Activated CD4-positive, alpha-beta T cell treated with anti-CD3 and anti-CD28 coated beads for 36 hours (primary cell): Measurements from ENCODE around the gene RNU1-3. TPM values are rescaled to one million over a fixed set of nuclear protein-coding genes. Genes with fewer than 3 reads are reported as not detected.
"Not testable (repeated sequence)": the region's sequence is repeated elsewhere in the genome, so short reads cannot be mapped to it uniquely, and the experiment has no call there.

ENCODE experiments used
- ATAC-seq: fragments of 200-7000 bp; cut with Tn5 transposase; one replicate; pipeline ENCODE4 v1.10.0; 2021; ENCODE audit warnings: mild to moderate bottlenecking, moderate library complexity
- CTCF ChIA-PET: fragments of 350-600 bp; sonication (Branson Sonifier 250); formaldehyde crosslinking; loops from one replicate; lab custom pipeline; 2021; ENCODE audit warnings: antibody characterized with exemption; lab: Charles Lee
- POLR2A ChIA-PET: fragments of 350-600 bp; sonication (Branson Sonifier 250); formaldehyde crosslinking; loops from one replicate; lab custom pipeline; 2021; ENCODE audit warnings: antibody characterized with exemption, inconsistent platforms; lab: Charles Lee
- DNase-seq: peaks from one replicate; pipeline ENCODE4 v3.0.0-alpha.2; 2020
- H3K27ac Mint-ChIP-seq: one replicate; pipeline ENCODE4 v1.8.0; 2021; ENCODE audit warnings: mixed read lengths
- H3K27me3 Mint-ChIP-seq: one replicate; pipeline ENCODE4 v1.8.0; 2021; ENCODE audit warnings: mixed read lengths
- H3K36me3 Mint-ChIP-seq: one replicate; pipeline ENCODE4 v1.8.0; 2021; ENCODE audit warnings: low read depth, mixed read lengths
- H3K4me1 Mint-ChIP-seq: one replicate; pipeline ENCODE4 v1.8.0; 2021; ENCODE audit warnings: mixed read lengths
- H3K4me3 Mint-ChIP-seq: one replicate; pipeline ENCODE4 v1.8.0; 2021; ENCODE audit warnings: mild to moderate bottlenecking, moderate library complexity, mixed read lengths
- H3K9me3 Mint-ChIP-seq: one replicate; pipeline ENCODE4 v1.8.0; 2021; ENCODE audit warnings: low read depth, mixed read lengths
- intact Hi-C, 2 experiments: fragments of 100-400 bp; cut with DNase I in 1 of 2; cut with micrococcal nuclease in 1 of 2; formaldehyde crosslinking; loops; one replicate each; pipeline versions ENCODE4 v1.14.2 to v1.15.1; 2022 to 2024; cut with DNase I, micrococcal nuclease
- total RNA-seq, 2 experiments: library from RNA; stranded (reverse); gene quantifications; one replicate each; pipeline ENCODE4 v1.2.3, GENCODE V29; 2021

RNU1-3 gene
- total RNA-seq, result 1,000 to 10,000 TPM; 1,573 to 2,291 TPM

DNA sequence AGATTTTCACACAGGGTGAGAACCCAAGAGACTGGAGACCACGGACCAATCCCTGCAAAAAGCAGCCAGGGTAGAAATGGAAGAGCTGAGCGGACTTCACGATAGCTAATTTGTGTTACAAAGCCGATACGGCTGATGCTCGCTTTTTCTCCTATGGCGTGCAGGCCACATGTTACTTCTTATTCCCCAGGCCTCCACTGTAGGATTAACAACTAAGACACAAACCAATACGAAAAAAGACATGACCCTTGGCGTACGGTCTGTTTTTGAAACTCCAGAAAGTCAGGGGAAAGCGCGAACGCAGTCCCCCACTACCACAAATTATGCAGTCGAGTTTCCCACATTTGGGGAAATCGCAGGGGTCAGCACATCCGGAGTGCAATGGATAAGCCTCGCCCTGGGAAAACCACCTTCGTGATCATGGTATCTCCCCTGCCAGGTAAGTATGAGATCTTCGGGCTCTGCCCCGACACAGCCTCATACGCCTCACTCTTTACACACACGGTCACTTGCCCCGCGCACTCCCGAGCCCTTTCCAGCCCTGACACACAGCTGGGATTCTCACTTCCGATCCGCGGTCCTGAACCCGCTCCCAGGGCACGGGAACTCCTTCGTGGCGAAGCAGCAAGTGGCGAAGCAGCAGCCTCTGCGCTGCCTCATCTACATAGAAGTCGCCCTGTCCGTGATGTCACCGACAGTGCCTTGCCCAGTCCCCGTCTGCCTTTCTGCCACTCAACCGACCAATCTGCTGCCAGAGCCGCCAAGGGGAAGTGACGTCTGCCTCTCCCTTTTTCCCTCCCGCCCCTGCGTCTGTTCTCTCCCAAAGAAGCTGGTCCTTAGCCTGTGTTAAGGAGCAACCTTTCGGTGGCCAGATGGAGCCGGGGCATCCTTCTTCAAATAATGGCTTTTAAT is at the start of gene RNU1-3:
Gene RNU1-3, minus strand, starts transcription at position 447 of the 912 bp plus-strand sequence.
- H3K27me3 Mint-ChIP-seq, H3K9me3 Mint-ChIP-seq, POLR2A ChIA-PET, H3K4me3 Mint-ChIP-seq, H3K36me3 Mint-ChIP-seq, CTCF ChIA-PET, H3K27ac Mint-ChIP-seq, DNase-seq, intact Hi-C loops, H3K4me1 Mint-ChIP-seq: not testable (repeated sequence)
- peak; percentile 100 for ATAC-seq

DNA sequence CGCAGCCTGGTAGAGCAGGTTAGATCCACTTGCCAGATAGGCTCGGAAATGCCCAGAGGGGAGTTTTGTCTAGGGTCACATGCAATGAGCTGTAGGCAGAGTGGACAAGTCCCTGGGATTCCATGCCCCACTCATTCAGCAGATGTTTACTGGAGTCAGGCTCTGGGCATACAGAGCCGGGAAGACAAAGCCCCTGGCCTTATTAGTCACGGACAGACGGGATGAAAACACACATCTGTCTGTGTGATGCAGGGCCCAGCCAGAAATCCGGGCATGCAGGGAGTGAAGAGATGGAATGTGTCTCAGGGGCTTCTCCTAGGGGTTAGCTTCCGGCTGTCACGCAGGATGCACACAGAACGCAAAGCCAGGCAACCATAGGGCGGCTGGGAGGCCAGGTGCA is 46.7 kb upstream of the RNU1-3 start:
- H3K27ac Mint-ChIP-seq, POLR2A ChIA-PET, H3K36me3 Mint-ChIP-seq, H3K4me3 Mint-ChIP-seq, H3K27me3 Mint-ChIP-seq, ATAC-seq, H3K4me1 Mint-ChIP-seq, H3K9me3 Mint-ChIP-seq: not testable (repeated sequence)
- CTCF ChIA-PET, result interaction anchor here (0.8 to 1.0 kb wide), 2 partner anchors 9 to 174 kb away, joined by 3 to 4 read pairs; no protein-coding TSS in a partner anchor
- peak; percentile 3 for DNase-seq
- intact Hi-C loops, result loop anchor here in 1 of 2 experiments (10.0 kb wide), 1 partner anchor 79 kb away; no protein-coding TSS in a partner anchor

DNA sequence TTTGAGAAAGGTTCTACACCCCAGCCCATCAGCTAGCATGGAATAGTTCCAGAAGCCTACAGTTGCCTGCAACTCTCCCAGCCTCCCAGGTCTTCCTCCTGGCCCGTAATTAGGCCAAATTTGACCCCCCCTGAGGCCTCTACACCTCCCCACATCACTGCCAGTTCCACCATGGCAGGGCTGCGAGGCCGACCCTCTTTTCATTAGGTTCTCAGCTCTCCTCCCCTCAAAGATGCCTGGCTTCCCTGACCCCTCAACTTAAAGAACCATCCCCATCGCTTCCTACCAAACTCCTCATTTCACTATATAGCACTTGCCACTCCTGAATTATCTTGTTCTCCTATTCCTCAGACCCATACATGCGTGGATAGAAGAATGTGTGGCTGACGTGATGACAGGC is 46.2 kb upstream of the RNU1-3 start:
- CTCF ChIA-PET, result interaction anchor here (1.0 kb wide), 1 partner anchor 9 kb away, joined by 4 read pairs; no protein-coding TSS in a partner anchor
- H3K36me3 Mint-ChIP-seq, ATAC-seq, DNase-seq, H3K9me3 Mint-ChIP-seq, H3K27me3 Mint-ChIP-seq, H3K4me1 Mint-ChIP-seq, POLR2A ChIA-PET, H3K27ac Mint-ChIP-seq, H3K4me3 Mint-ChIP-seq: not testable (repeated sequence)
- intact Hi-C loops, result loop anchor here in 1 of 2 experiments (10.0 kb wide), 1 partner anchor 78 kb away; no protein-coding TSS in a partner anchor

DNA sequence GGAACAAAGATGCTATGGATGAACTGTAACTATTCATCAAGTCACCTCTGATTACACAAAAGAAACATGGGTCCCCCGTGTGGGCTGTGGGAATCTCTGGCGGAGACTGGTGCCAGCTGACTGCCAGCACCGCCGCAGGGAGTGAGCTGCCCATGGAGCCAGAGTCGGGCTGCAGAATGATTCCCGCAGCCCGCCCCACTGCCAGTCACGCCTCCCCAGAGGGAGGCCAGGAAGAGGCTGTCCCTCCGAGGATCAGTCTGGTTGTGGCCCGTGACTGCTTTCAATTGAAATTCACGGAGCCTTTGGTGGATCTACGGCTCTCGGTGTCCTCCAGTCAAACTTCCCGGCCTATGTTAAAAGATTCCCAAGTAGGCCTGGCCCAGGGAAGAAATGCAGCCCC is 45.8 kb upstream of the RNU1-3 start:
- H3K4me3 Mint-ChIP-seq, ATAC-seq, H3K36me3 Mint-ChIP-seq, H3K27ac Mint-ChIP-seq, H3K9me3 Mint-ChIP-seq, H3K4me1 Mint-ChIP-seq, CTCF ChIA-PET, POLR2A ChIA-PET, H3K27me3 Mint-ChIP-seq: not testable (repeated sequence)
- peak; percentile 3 for DNase-seq
- intact Hi-C loops, result loop anchor here in 1 of 2 experiments (10.0 kb wide), 1 partner anchor 78 kb away; no protein-coding TSS in a partner anchor

DNA sequence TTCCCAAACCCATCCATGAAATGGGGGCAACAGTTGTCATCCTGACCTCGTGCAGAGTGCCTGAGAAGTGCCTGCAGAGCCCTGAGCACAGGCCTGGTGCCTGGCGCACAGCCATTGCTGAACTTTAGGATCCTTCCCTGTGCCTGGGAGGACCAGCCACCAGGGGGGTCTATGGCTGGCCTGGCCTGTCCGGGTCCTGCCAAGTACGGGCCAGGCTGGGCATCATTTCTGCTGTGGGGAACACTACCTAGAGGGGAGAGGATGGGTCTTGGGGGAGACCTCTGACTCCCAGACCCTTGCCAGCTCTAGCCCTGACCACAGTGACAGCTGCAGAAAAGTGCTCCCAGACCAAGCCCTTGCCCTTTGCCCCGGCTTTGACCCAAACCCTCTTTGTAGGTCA is 45.4 kb upstream of the RNU1-3 start:
- H3K4me3 Mint-ChIP-seq, H3K4me1 Mint-ChIP-seq, H3K36me3 Mint-ChIP-seq, H3K9me3 Mint-ChIP-seq, H3K27ac Mint-ChIP-seq, ATAC-seq, H3K27me3 Mint-ChIP-seq, CTCF ChIA-PET: not testable (repeated sequence)
- intact Hi-C loops, result loop anchor here in 1 of 2 experiments (10.0 kb wide), 1 partner anchor 77 kb away; no protein-coding TSS in a partner anchor
- DNase-seq, result peak; percentile 4
- POLR2A ChIA-PET, result interaction anchor here (0.6 kb wide), 1 partner anchor 23 kb away, joined by 3 read pairs; no protein-coding TSS in a partner anchor

DNA sequence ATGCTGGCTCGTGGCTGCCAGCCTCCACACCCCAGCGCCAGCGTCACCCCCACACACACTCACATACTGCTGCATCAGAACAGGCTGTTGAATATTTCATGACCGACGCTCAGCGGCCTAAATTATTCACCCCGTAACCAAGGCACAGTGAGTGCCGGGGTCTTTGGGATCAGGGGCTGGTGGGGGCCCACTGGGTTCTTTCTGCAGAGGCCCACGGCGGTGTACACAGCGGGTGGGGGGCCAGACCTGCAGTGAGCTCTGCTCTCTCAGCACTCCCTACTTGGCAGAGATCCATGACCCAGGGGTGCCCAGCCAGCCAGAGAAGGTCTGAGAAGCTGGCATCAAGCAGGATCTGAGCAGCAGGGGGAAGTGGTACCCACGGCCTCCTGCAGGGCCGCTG is 43.9 kb upstream of the RNU1-3 start:
- H3K9me3 Mint-ChIP-seq, H3K27me3 Mint-ChIP-seq, H3K27ac Mint-ChIP-seq: not testable (repeated sequence)

DNA sequence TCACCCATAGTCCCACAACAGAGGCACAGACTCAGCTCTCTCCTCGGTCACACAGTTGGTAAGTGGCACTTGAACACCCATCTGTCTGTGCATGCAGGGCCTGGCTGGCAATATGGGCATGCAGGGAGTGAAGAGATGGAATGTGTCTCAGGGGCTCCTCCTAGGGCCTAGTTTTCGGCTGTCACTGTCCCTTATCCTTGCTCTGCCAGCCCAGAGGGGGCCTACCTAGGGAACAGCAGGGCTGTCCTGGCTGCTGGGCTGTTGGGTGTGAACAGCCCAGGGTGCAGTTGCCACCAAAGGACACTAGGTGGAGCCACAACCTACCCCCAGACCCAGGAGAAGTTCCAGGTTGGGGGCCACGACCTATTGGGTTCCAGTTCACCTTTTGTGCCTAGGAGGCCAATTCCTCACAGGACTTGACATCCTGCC is 42.9 kb upstream of the RNU1-3 start:
- POLR2A ChIA-PET, result interaction anchor here (0.6 to 1.9 kb wide), 3 partner anchors 8 to 305 kb away, joined by 3 to 5 read pairs (median 4); no protein-coding TSS in a partner anchor
- H3K9me3 Mint-ChIP-seq, H3K27ac Mint-ChIP-seq, H3K36me3 Mint-ChIP-seq, H3K27me3 Mint-ChIP-seq, H3K4me1 Mint-ChIP-seq, H3K4me3 Mint-ChIP-seq: not testable (repeated sequence)
- DNase-seq (peak; percentile 78), ATAC-seq (peak; percentile 89)
- CTCF ChIA-PET, result interaction anchor here (0.7 to 3.9 kb wide), 19 partner anchors 9 to 336 kb away, joined by 3 to 23 read pairs (median 4); partner anchors contain the start of genes CROCC and NBPF1
- intact Hi-C loops, result loop anchor here (10.0 kb wide), 1 partner anchor 75 kb away; no protein-coding TSS in a partner anchor

More for the DNA sequence above, 43.9 kb upstream of the RNU1-3 start:
- intact Hi-C loops, result loop anchor here in 1 of 2 experiments (10.0 kb wide), 1 partner anchor 76 kb away; no protein-coding TSS in a partner anchor
- POLR2A ChIA-PET, H3K4me3 Mint-ChIP-seq, ATAC-seq, H3K36me3 Mint-ChIP-seq, H3K4me1 Mint-ChIP-seq: not testable (repeated sequence)
- CTCF ChIA-PET, result interaction anchor here (0.6 to 3.9 kb wide), 5 partner anchors 8 to 194 kb away, joined by 3 to 23 read pairs (median 3); partner anchors contain the start of gene NBPF1
- DNase-seq, result peak; percentile 7

DNA sequence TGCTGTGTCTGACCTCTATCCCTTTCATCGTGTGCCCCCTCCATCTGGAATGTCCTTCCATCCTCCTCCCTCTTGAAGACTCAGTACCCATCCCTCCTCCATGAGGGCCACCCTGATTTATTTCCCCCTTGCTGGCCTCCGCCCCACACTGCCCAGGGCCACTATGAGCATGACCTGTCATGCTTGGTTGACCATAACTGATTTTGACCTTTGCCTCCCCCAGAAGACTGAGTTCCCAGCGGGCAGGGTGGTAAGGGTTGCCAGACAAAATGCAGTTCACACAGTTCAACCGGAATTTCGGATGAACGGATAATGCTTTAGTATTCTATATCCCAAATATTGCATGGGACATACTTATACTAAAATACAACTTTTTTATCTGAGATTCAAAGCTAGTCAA is 42.0 kb upstream of the RNU1-3 start:
- POLR2A ChIA-PET, result interaction anchor here (1.9 kb wide), 1 partner anchor 197 kb away, joined by 5 read pairs; no protein-coding TSS in a partner anchor
- intact Hi-C loops, result loop anchor here in 1 of 2 experiments (10.0 kb wide), 1 partner anchor 74 kb away; no protein-coding TSS in a partner anchor

DNA sequence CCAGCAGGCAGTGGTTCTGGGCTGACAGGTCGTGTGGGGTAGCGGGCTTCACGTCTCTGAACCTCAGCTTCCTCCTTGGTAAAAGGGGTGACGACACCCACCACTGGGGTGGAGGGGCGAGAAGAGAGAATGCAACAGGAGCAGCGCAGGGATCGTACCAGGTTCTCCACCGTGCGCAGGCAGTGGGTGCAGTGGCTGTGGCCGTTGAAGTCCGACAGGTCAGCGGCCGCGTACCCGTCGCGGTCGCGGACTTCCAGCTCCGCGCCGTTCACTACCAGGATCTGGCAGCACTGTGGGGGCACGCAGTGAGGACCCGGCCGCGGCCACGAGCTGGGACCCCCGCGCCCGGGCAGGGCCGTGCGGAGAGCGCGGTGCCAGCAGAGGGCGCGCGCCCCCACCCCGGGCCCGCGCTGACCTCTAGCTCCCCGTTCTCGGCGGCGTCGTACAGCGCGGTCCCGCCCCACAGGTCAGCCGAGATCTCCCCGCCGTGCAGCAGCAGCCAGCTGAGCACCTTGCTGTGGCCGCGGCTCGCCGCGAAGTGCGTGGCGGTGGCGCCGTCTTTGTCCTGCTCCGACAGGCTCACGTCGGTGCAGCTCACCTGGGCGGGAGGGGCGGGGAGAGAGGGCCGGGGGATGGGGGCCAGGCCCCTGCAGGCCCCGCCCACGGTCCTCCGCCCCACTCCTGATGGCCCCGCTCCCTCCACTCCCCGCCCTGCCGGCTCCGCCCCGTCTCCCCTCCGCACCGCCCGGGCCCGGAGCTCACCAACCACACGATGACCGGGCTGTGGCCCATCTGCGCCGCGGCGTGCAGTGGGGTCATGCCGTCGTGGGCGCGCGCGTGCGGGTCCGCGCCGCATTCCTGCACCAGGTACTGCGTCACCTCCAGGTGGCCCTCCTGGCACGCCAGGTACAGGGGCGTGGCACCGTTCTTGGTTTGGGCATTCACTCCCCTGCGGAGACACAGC is 40.7 kb upstream of the RNU1-3 start:
- not testable (repeated sequence) for H3K27ac Mint-ChIP-seq, H3K4me3 Mint-ChIP-seq, H3K27me3 Mint-ChIP-seq, H3K4me1 Mint-ChIP-seq, H3K36me3 Mint-ChIP-seq, H3K9me3 Mint-ChIP-seq
- ATAC-seq, result peak; percentile 37
- POLR2A ChIA-PET, result interaction anchor here (0.5 to 1.9 kb wide), 4 partner anchors 22 to 293 kb away, joined by 3 to 5 read pairs (median 4); no protein-coding TSS in a partner anchor
- DNase-seq, result peak; percentile 10
- CTCF ChIA-PET, result interaction anchor here (0.8 to 3.9 kb wide), 11 partner anchors 7 to 97 kb away, joined by 3 to 23 read pairs (median 4); no protein-coding TSS in a partner anchor
- intact Hi-C loops, result loop anchor here in 1 of 2 experiments (10.0 kb wide), 1 partner anchor 73 kb away; no protein-coding TSS in a partner anchor

More for the DNA sequence above, 42.0 kb upstream of the RNU1-3 start:
- H3K27me3 Mint-ChIP-seq, ATAC-seq, H3K4me1 Mint-ChIP-seq, H3K27ac Mint-ChIP-seq, H3K9me3 Mint-ChIP-seq, H3K36me3 Mint-ChIP-seq, H3K4me3 Mint-ChIP-seq, DNase-seq: not testable (repeated sequence)
- CTCF ChIA-PET, result interaction anchor here (0.7 to 3.9 kb wide), 20 partner anchors 9 to 337 kb away, joined by 3 to 23 read pairs (median 4); partner anchors contain the start of genes CROCC and NBPF1

DNA sequence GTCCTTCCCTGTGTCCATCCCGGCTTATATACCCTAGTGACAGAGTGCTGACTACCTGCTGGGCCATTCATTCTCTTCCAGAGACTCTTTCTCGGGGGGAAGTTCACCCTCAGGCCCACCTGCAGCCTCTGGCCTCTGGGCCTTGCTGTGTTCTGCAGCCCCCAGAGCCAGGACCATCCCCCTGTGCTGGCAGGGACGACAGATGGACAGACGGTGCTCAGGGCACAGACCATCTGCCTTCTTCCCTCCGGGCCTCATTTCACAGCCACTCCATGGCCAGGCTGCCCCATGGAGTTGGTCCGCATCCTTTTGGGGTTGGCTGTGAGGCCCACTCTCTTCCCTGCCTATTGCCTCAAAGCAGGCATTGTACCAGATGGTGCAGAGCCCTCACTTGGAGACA is 39.6 kb upstream of the RNU1-3 start:
- H3K36me3 Mint-ChIP-seq, ATAC-seq, H3K27ac Mint-ChIP-seq, H3K4me3 Mint-ChIP-seq, H3K9me3 Mint-ChIP-seq, H3K4me1 Mint-ChIP-seq, DNase-seq: not testable (repeated sequence)
- ChIA-PET POLR2A (interaction anchor here (0.9 kb wide), 1 partner anchor 199 kb away, joined by 4 read pairs; no protein-coding TSS in a partner anchor), CTCF (interaction anchor here (0.6 to 3.4 kb wide), 5 partner anchors 10 to 255 kb away, joined by 3 to 17 read pairs (median 4); no protein-coding TSS in a partner anchor)
- peaks cover 10% of the 10 kb centered on the region for H3K27me3 Mint-ChIP-seq
- intact Hi-C loops, result loop anchor here in 1 of 2 experiments (10.0 kb wide), 1 partner anchor 72 kb away; no protein-coding TSS in a partner anchor
